Neutrophil (primary cell): ENCODE data around the gene UHRF1.
"Not testable (repeated sequence)": the region's sequence is repeated elsewhere in the genome, so short reads cannot be mapped to it uniquely, and the experiment has no call there.

Experiments used
- H3K27ac ChIP-seq: fragments of 200-600 bp; sonication (generic); 2 replicates; pipeline ENCODE4 v1.5.1; 2016; ENCODE audit warnings: mild to moderate bottlenecking, moderate library complexity
- H3K27me3 ChIP-seq: fragments of 200-600 bp; sonication (generic); 2 replicates; pipeline ENCODE4 v1.6.0; 2016; ENCODE audit warnings: mild to moderate bottlenecking
- H3K36me3 ChIP-seq: fragments of 200-600 bp; sonication (generic); 2 replicates; pipeline ENCODE4 v1.5.1; 2017
- H3K4me1 ChIP-seq, 2 experiments: fragments of 200-600 bp in 1 of 2; sonication (generic) in 1 of 2; 1 replicate in 1 of 2; 2 replicates in 1 of 2; pipeline versions ENCODE4 v1.5.1 to v1.6.1; 2013 to 2016; ENCODE audit warnings: low read depth in 1 of 2, low read length in 1 of 2, mild to moderate bottlenecking in 1 of 2, moderate library complexity in 1 of 2; ENCODE audit not compliant: control insufficient read depth in 1 of 2, insufficient read depth in 1 of 2
- H3K4me3 ChIP-seq, 2 experiments: fragments of 200-600 bp in 1 of 2; sonication (generic) in 1 of 2; 1 replicate in 1 of 2; 2 replicates in 1 of 2; pipeline ENCODE4 v1.5.1; 2013 to 2016; ENCODE audit warnings: low read depth in 1 of 2, low read length in 1 of 2, mild to moderate bottlenecking in 1 of 2, moderate library complexity in 1 of 2
- H3K9me3 ChIP-seq: fragments of 200-600 bp; sonication (generic); 2 replicates; pipeline ENCODE4 v1.5.1; 2016
- CTCF ChIP-seq: fragments of 200-600 bp; sonication (generic); IDR thresholded peaks from 2 replicates; pipeline ENCODE4 v1.5.1; 2016; ENCODE audit warnings: antibody characterized with exemption

UHRF1 gene

GRCh38 chr19:4878491-4878968 is 30.8 kb upstream of the UHRF1 start:
- Histone ChIP-seq H3K9me3 (no peaks in the 10 kb centered on the region), H3K4me3 (no peak overlapping the region), H3K36me3 (no peaks in the 10 kb centered on the region), H3K27ac (no peak overlapping the region), H3K4me1 (peaks cover 15 to 19% of the 10 kb centered on the region in 2 experiments), H3K27me3 (peaks cover 13% of the 10 kb centered on the region)
- no peak for TF ChIP-seq CTCF

- no peaks in the 10 kb centered on the region for H3K36me3 ChIP-seq
- no peak for TF ChIP-seq CTCF
- no peaks in the 10 kb centered on the region for H3K9me3 ChIP-seq
- peaks cover 13% of the 10 kb centered on the region for H3K27me3 ChIP-seq
- peaks cover 15 to 19% of the 10 kb centered on the region in 2 experiments for H3K4me1 ChIP-seq
- no peak overlapping the region for H3K4me3 ChIP-seq
- H3K27ac ChIP-seq = no peak overlapping the region
These were observed 30.3 kb upstream of the UHRF1 start for GRCh38 chr19:4879041-4879440.

- not testable (repeated sequence) for H3K27ac ChIP-seq, H3K4me3 ChIP-seq, H3K36me3 ChIP-seq, H3K9me3 ChIP-seq
- H3K4me1 ChIP-seq = peaks cover 15 to 19% of the 10 kb centered on the region in 2 experiments
- peaks cover 10% of the 10 kb centered on the region for H3K27me3 ChIP-seq
These were observed 26.4 kb upstream of the UHRF1 start for GRCh38 chr19:4882874-4883273.

- not testable (repeated sequence) for H3K4me3 ChIP-seq, H3K9me3 ChIP-seq, H3K4me1 ChIP-seq, H3K36me3 ChIP-seq, H3K27ac ChIP-seq, H3K27me3 ChIP-seq
These were observed 24.3 kb upstream of the UHRF1 start for GRCh38 chr19:4884993-4885392.

- not testable (repeated sequence) for H3K27me3 ChIP-seq, H3K4me3 ChIP-seq, H3K4me1 ChIP-seq, H3K27ac ChIP-seq, H3K9me3 ChIP-seq
- peaks cover 11% of the 10 kb centered on the region for H3K36me3 ChIP-seq
These were observed 21.5 kb upstream of the UHRF1 start for GRCh38 chr19:4887803-4888202.

GRCh38 chr19:4889034-4889815 is 20.1 kb upstream of the UHRF1 start:
- no peak for TF ChIP-seq CTCF
- H3K36me3 ChIP-seq = peaks cover 11% of the 10 kb centered on the region
- H3K4me3 ChIP-seq = no peak overlapping the region

GRCh38 chr19:4891066-4891465 is 18.2 kb upstream of the UHRF1 start:
- Histone ChIP-seq H3K27me3 (no peaks in the 10 kb centered on the region), H3K36me3 (peaks cover 11% of the 10 kb centered on the region), H3K4me1 (peaks cover 15 to 16% of the 10 kb centered on the region in 2 experiments), H3K4me3 (no peak overlapping the region), H3K9me3 (no peaks in the 10 kb centered on the region), H3K27ac (no peak overlapping the region)
- no peak for TF ChIP-seq CTCF

More at GRCh38 chr19:4889034-4889815, 20.1 kb upstream of the UHRF1 start:
- H3K27ac ChIP-seq = no peak overlapping the region
- no peaks in the 10 kb centered on the region for H3K27me3 ChIP-seq
- H3K4me1 ChIP-seq = no peaks in the 10 kb centered on the region
- no peaks in the 10 kb centered on the region for H3K9me3 ChIP-seq

- Histone ChIP-seq H3K4me1 (peaks cover 34% of the 10 kb centered on the region in 2 experiments), H3K36me3 (peaks cover 11% of the 10 kb centered on the region)
- not testable (repeated sequence) for H3K27ac ChIP-seq, H3K27me3 ChIP-seq, H3K9me3 ChIP-seq, H3K4me3 ChIP-seq
These were observed 16.3 kb upstream of the UHRF1 start for GRCh38 chr19:4892962-4893361.
